GM12875 (cell line): Measurements from ENCODE around the gene FTSJ3.
A peak's percentile ranks its signal among the peaks of the same experiment; 100 is the strongest.

ENCODE experiments used
- H3K4me3 ChIP-seq: one replicate; pipeline ENCODE4 v1.5.1; 2011; ENCODE audit warnings: low read depth, low read length, control low read depth
- CTCF ChIP-seq: IDR thresholded peaks from 2 replicates; pipeline ENCODE4 v1.5.1; 2011; ENCODE audit warnings: low read depth, mild to moderate bottlenecking, control low read depth, inconsistent platforms, low read length, moderate library complexity, borderline replicate concordance; ENCODE audit not compliant: insufficient read depth

Gene FTSJ3

GRCh38 chr17:63780507-63780906, 47.0 kb downstream of the FTSJ3 start:
- H3K4me3 ChIP-seq, result no peak overlapping the region
- TF ChIP-seq CTCF, result no peak

GRCh38 chr17:63775420-63775819, 52.0 kb downstream of the FTSJ3 start:
- TF ChIP-seq CTCF, result no peak
- peak overlapping the region; percentile 78 for H3K4me3 ChIP-seq

GRCh38 chr17:63774969-63775265, 52.5 kb downstream of the FTSJ3 start:
- no peak for TF ChIP-seq CTCF
- H3K4me3 ChIP-seq, result peak overlapping the region; percentile 78

GRCh38 chr17:63774141-63774968, 53.1 kb downstream of the FTSJ3 start, which contains the start of gene DDX42:
Gene DDX42, plus strand, starts transcription at chr17:63774170. Its CDS starts 12,880 bp downstream, at chr17:63787050.
- H3K4me3 ChIP-seq, result peak within 1 kb of the TSS; percentile 78
- no peak for TF ChIP-seq CTCF

- TF ChIP-seq CTCF, result no peak
- peak within 1 kb of the TSS; percentile 78 for H3K4me3 ChIP-seq
These were observed 54.0 kb downstream of the FTSJ3 start, which contains the start of gene CCDC47 for GRCh38 chr17:63773272-63774140. Gene CCDC47, minus strand, starts transcription at chr17:63773597. Its CDS starts 7,422 bp downstream, at chr17:63766175.

GRCh38 chr17:63772801-63773271, 54.6 kb downstream of the FTSJ3 start:
- no peak for TF ChIP-seq CTCF

More at GRCh38 chr17:63772801-63773271, 54.6 kb downstream of the FTSJ3 start:
- H3K4me3 ChIP-seq, result peak overlapping the region; percentile 68
